DOHH2 (cell line): Measurements from ENCODE around the gene FAM200A.

Experiments
- H3F3A ChIP-seq: fragments of 200-600 bp; sonication (generic), shearing (Covaris generic); 2 replicates; pipeline ENCODE4 v1.6.0; 2016; ENCODE audit warnings: antibody characterized with exemption, mild to moderate bottlenecking; ENCODE audit not compliant: control insufficient read depth, insufficient read depth
- H3K27ac ChIP-seq: fragments of 200-600 bp; sonication (generic); 2 replicates; pipeline ENCODE4 v1.5.1; 2014; ENCODE audit warnings: low read depth, mild to moderate bottlenecking, low read length, moderate library complexity
- H3K27me3 ChIP-seq: fragments of 200-600 bp; sonication (generic); 2 replicates; pipeline ENCODE4 v1.6.1; 2014; ENCODE audit warnings: mild to moderate bottlenecking, low read length, mixed read lengths; ENCODE audit not compliant: control insufficient read depth
- H3K36me3 ChIP-seq: fragments of 200-600 bp; sonication (generic); 2 replicates; pipeline ENCODE4 v1.6.1; 2014; ENCODE audit warnings: mild to moderate bottlenecking, low read length, moderate library complexity, mixed read lengths; ENCODE audit not compliant: control insufficient read depth
- H3K4me1 ChIP-seq: fragments of 200-600 bp; sonication (generic); 2 replicates; pipeline ENCODE4 v1.6.1; 2014; ENCODE audit warnings: mild to moderate bottlenecking, low read length, mixed read lengths; ENCODE audit not compliant: control insufficient read depth
- H3K4me2 ChIP-seq: fragments of 200-600 bp; sonication (generic); 2 replicates; pipeline ENCODE4 v1.6.0; 2014; ENCODE audit warnings: mild to moderate bottlenecking, low read length, moderate library complexity
- H3K4me3 ChIP-seq: fragments of 200-600 bp; sonication (generic); 2 replicates; pipeline ENCODE4 v1.5.1; 2014; ENCODE audit warnings: mild to moderate bottlenecking, low read length, mixed read lengths
- H3K79me2 ChIP-seq: fragments of 200-600 bp; sonication (generic); 2 replicates; pipeline ENCODE4 v1.6.1; 2014; ENCODE audit warnings: mild to moderate bottlenecking, low read length, mixed read lengths; ENCODE audit not compliant: control insufficient read depth
- H3K9me2 ChIP-seq: fragments of 200-600 bp; sonication (generic); replicated peaks from 2 replicates; pipeline ENCODE4 v1.6.1; 2014; ENCODE audit warnings: mild to moderate bottlenecking, low read length, mixed read lengths; ENCODE audit not compliant: control insufficient read depth
- H3K9me3 ChIP-seq: fragments of 200-600 bp; sonication (generic); 2 replicates; pipeline ENCODE4 v1.6.1; 2014; ENCODE audit warnings: antibody characterized with exemption, low read length, mixed read lengths; ENCODE audit not compliant: control insufficient read depth, insufficient read depth
- H4K20me1 ChIP-seq: fragments of 200-600 bp; sonication (generic); 2 replicates; pipeline ENCODE4 v1.6.0; 2014; ENCODE audit warnings: low read depth, mild to moderate bottlenecking, antibody characterized with exemption, low read length, moderate library complexity; ENCODE audit not compliant: control insufficient read depth, insufficient read depth
- CTCF ChIP-seq: fragments of 200-600 bp; sonication (generic); IDR thresholded peaks from one replicate; pipeline ENCODE4 v1.5.1; 2014; ENCODE audit warnings: antibody characterized with exemption, mild to moderate bottlenecking, low read depth, low read length; ENCODE audit not compliant: poor library complexity, severe bottlenecking
- EZH2phosphoT487 ChIP-seq: fragments of 200-600 bp; sonication (generic); IDR thresholded peaks from 2 replicates; pipeline ENCODE4 v1.6.1; 2017; ENCODE audit warnings: borderline replicate concordance, mild to moderate bottlenecking, antibody characterized with exemption, low read length, moderate library complexity, mixed read lengths

Gene FAM200A

GRCh38 chr7:99539213-99539811 lies 12.6 kb downstream of the FAM200A start:
- no peaks in the 10 kb centered on the region for H3K9me2 ChIP-seq
- no peaks in the 10 kb centered on the region for H3F3A ChIP-seq
- peaks cover 4% of the 10 kb centered on the region; the same call in 1 of the 2 replicates for H3K36me3 ChIP-seq
- no peak overlapping the region for H3K4me2 ChIP-seq
- no peak overlapping the region for H3K27ac ChIP-seq
- peaks cover 21% of the 10 kb centered on the region for H3K9me3 ChIP-seq
- H3K79me2 ChIP-seq: no peaks in the 10 kb centered on the region
- H4K20me1 ChIP-seq: no peaks in the 10 kb centered on the region
- TF ChIP-seq EZH2phosphoT487 (no peak), CTCF (no peak)
- no peak overlapping the region for H3K4me3 ChIP-seq
- no peaks in the 10 kb centered on the region for H3K4me1 ChIP-seq
- H3K27me3 ChIP-seq: no peaks in the 10 kb centered on the region

- no peak overlapping the region for H3K4me2 ChIP-seq
- H4K20me1 ChIP-seq: no peaks in the 10 kb centered on the region
- no peak overlapping the region for H3K4me3 ChIP-seq
- no peak overlapping the region for H3K27ac ChIP-seq
- TF ChIP-seq CTCF (no peak), EZH2phosphoT487 (no peak)
- H3K27me3 ChIP-seq: no peaks in the 10 kb centered on the region
- H3K79me2 ChIP-seq: no peaks in the 10 kb centered on the region
- no peaks in the 10 kb centered on the region for H3K9me2 ChIP-seq
- peaks cover 30% of the 10 kb centered on the region for H3K9me3 ChIP-seq
- H3K4me1 ChIP-seq: no peaks in the 10 kb centered on the region
- H3F3A ChIP-seq: no peaks in the 10 kb centered on the region
- peaks cover 25% of the 10 kb centered on the region for H3K36me3 ChIP-seq
Observed at GRCh38 chr7:99535667-99536066, 16.2 kb downstream of the FAM200A start.

GRCh38 chr7:99531354-99531765 lies 20.6 kb downstream of the FAM200A start:
- Histone ChIP-seq H3K36me3 (peaks cover 59% of the 10 kb centered on the region), H3K27ac (no peak overlapping the region), H3K79me2 (no peaks in the 10 kb centered on the region), H3K9me3 (peaks cover 42% of the 10 kb centered on the region), H4K20me1 (no peaks in the 10 kb centered on the region), H3F3A (no peaks in the 10 kb centered on the region), H3K27me3 (no peaks in the 10 kb centered on the region), H3K4me3 (no peak overlapping the region), H3K4me1 (no peaks in the 10 kb centered on the region), H3K4me2 (no peak overlapping the region), H3K9me2 (no peaks in the 10 kb centered on the region)
- TF ChIP-seq CTCF (no peak), EZH2phosphoT487 (no peak)
